Measurements from ENCODE around the gene SORCS3. TPM values are rescaled to one million over a fixed set of nuclear protein-coding genes. Genes with fewer than 3 reads are reported as not detected.

Gene SORCS3
- total RNA-seq, 1 donor from 2014 or later = not detected

DNA sequence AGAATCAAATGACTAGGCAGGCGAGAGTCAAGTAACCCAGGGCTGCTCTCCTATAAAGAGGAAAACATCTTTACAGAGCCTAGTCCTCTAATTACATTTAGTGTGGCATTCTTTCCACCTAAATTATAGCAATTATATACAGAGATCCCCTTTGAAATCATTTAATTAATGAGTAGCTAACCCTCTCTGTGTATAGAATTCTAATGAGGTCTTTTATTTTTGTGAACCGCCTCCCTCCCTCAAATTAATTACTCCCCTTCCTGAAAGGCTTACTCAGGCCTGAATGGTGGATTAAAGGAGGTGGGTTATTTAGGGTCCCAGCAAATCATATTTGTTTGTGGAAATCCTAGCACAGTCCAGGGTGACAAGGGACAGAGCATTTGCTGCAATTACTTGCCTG is 551.8 kb downstream of the SORCS3 start:
- no peaks in the 10 kb centered on the region for H3K27me3 Mint-ChIP-seq (ENCODE audit: low read depth)
- H3K4me3 Mint-ChIP-seq (ENCODE audit: unreplicated experiment) = no peak overlapping the region

DNA sequence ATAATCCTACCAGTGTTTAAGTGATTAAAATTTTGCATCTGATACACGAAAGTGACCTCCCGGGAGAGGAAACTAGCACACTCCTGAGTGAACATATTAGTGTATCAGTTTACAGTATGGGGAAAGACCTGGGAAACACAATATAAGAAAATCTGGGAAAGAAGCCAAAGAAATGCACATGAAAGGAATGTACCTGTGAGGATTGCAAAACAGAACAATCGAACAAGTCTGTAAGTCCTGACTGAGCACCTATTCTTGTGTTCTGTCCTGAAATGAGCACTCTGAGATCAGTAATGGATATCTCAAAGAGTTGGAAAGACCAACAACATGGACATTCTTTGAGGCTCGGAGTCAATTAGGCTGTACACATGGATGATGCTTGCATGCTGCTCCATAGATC is 554.7 kb downstream of the SORCS3 start:
- no peaks in the 10 kb centered on the region for H3K27me3 Mint-ChIP-seq (ENCODE audit: low read depth)
- H3K9me3 Mint-ChIP-seq (ENCODE audit: low read depth) = peaks cover 19% of the 10 kb centered on the region
- TF ChIP-seq, protein P1, sequence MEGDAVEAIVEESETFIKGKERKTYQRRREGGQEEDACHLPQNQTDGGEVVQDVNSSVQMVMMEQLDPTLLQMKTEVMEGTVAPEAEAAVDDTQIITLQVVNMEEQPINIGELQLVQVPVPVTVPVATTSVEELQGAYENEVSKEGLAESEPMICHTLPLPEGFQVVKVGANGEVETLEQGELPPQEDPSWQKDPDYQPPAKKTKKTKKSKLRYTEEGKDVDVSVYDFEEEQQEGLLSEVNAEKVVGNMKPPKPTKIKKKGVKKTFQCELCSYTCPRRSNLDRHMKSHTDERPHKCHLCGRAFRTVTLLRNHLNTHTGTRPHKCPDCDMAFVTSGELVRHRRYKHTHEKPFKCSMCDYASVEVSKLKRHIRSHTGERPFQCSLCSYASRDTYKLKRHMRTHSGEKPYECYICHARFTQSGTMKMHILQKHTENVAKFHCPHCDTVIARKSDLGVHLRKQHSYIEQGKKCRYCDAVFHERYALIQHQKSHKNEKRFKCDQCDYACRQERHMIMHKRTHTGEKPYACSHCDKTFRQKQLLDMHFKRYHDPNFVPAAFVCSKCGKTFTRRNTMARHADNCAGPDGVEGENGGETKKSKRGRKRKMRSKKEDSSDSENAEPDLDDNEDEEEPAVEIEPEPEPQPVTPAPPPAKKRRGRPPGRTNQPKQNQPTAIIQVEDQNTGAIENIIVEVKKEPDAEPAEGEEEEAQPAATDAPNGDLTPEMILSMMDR (IDR thresholded peaks at IDR 0.05) = no peak
- DNase-seq (ENCODE audit: low spot score) = no peak
- no peaks in the 10 kb centered on the region for H3K36me3 Mint-ChIP-seq (ENCODE audit: low read depth)
- H3K27ac Mint-ChIP-seq (ENCODE audit: unreplicated experiment) = no peak overlapping the region
- H3K4me1 Mint-ChIP-seq (ENCODE audit: low read depth) = no peaks in the 10 kb centered on the region
- no peak overlapping the region for H3K4me3 Mint-ChIP-seq (ENCODE audit: unreplicated experiment)

More for the DNA sequence above, 551.8 kb downstream of the SORCS3 start:
- Mint-ChIP-seq H3K36me3 (ENCODE audit: low read depth) (no peaks in the 10 kb centered on the region), H3K4me1 (ENCODE audit: low read depth) (no peaks in the 10 kb centered on the region), H3K9me3 (ENCODE audit: low read depth) (peaks cover 10% of the 10 kb centered on the region), H3K27ac (ENCODE audit: unreplicated experiment) (no peak overlapping the region)
- no peak for DNase-seq (ENCODE audit: low spot score)
- TF ChIP-seq, protein P1 (IDR thresholded peaks at IDR 0.05) = no peak

DNA sequence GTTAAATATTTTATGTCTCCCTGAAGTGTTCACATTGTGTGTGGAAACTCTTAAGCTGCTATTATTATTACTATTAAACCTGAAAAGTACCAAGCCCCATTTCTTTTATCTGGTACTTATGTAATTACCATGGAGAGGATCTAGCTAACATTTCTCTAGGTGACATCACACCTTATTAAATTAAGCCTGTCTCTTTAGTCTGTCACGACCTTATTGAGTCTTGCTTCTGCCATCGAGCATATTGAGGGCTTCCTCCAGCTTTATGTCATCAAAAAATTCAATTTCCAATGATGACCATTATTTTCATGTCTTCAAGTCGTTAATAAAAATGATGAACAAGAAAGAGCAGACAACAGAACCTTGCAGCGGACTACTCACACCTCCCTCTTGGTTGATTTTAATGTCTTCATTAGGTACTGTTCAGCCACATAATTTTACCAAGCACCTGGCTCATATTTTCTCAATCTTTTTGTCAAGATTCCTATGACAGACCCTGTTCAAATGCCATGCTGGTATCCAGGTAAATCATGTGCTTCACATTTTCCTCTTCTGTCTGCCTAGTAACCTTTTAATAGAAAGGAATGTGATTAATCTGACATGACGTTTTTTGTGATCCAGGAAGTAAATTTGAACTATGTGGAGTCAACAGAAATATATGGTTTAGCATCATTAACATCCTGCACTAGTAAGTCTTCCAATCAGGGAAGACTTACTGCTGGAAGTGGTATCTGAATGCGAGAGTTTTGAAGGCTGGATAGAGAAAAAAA is 556.7 kb downstream of the SORCS3 start:
- Mint-ChIP-seq H3K4me1 (ENCODE audit: low read depth) (no peaks in the 10 kb centered on the region), H3K27ac (ENCODE audit: unreplicated experiment) (no peak overlapping the region), H3K4me3 (ENCODE audit: unreplicated experiment) (no peak overlapping the region), H3K27me3 (ENCODE audit: low read depth) (no peaks in the 10 kb centered on the region), H3K36me3 (ENCODE audit: low read depth) (no peaks in the 10 kb centered on the region), H3K9me3 (ENCODE audit: low read depth) (peaks cover 29% of the 10 kb centered on the region)
- DNase-seq (ENCODE audit: low spot score) = no peak
- TF ChIP-seq, protein P1 (IDR thresholded peaks at IDR 0.05) = no peak

DNA sequence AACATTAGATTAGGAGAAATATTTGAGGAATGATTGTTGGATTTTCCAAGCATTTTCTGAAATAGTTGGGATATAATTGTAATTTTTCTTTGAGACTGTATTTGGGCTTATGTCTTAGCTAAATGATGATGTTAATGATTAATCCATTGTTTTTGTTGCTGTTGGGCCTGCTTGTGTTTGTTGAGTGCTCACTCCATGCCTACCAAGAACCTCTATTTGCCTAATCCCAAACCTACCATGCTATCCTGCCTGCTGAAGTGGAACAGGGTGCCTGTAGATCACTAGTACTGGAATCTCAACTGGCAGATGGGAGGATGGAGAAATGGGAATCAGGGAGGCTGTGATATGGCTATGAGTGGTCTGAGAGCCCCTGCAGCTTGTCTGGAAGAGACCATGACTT is 565.5 kb downstream of the SORCS3 start:
- TF ChIP-seq, protein P1 (IDR thresholded peaks at IDR 0.05) = no peak
- no peak for DNase-seq (ENCODE audit: low spot score)
- Mint-ChIP-seq H3K27me3 (ENCODE audit: low read depth) (no peaks in the 10 kb centered on the region), H3K4me3 (ENCODE audit: unreplicated experiment) (no peak overlapping the region), H3K9me3 (ENCODE audit: low read depth) (peaks cover 15% of the 10 kb centered on the region), H3K4me1 (ENCODE audit: low read depth) (no peaks in the 10 kb centered on the region), H3K36me3 (ENCODE audit: low read depth) (no peaks in the 10 kb centered on the region), H3K27ac (ENCODE audit: unreplicated experiment) (no peak overlapping the region)

DNA sequence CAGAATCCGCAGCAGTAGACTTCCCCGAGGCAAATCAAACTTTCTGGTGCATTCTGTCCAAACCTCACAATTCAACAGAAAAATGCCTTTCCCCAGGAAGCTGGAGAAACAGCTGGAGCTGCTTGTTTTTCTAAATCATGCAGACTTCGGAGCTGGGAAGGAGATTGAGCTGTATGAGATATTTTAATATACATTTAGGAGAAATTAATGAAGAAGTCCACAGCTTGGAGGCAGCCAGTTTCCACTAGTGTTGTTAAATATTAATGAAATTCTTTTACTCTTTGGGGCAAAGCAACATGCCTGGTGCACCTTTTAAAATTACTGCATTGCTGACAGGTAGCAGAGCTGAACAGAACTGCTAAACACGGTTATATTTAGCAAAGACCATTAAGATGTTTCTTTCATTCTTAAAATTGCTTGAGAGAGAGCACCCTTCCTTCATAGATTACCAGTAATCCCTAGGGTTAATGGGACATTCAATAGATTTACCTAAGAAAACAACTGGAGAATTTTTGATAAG is 566.4 kb downstream of the SORCS3 start:
- Mint-ChIP-seq H3K27ac (ENCODE audit: unreplicated experiment) (no peak overlapping the region), H3K4me1 (ENCODE audit: low read depth) (no peaks in the 10 kb centered on the region), H3K9me3 (ENCODE audit: low read depth) (peaks cover 13% of the 10 kb centered on the region), H3K36me3 (ENCODE audit: low read depth) (no peaks in the 10 kb centered on the region), H3K27me3 (ENCODE audit: low read depth) (no peaks in the 10 kb centered on the region), H3K4me3 (ENCODE audit: unreplicated experiment) (no peak overlapping the region)
- DNase-seq (ENCODE audit: low spot score) = no peak
- TF ChIP-seq, protein P1 (IDR thresholded peaks at IDR 0.05) = no peak
